ENCODE measurements around the gene SMS. TPM values are rescaled to one million over a fixed set of nuclear protein-coding genes. Genes with fewer than 3 reads are reported as not detected.

SMS gene
- total and polyA plus RNA-seq, 11 donors = 24.0 to 109 (median 50.2) TPM

DNA sequence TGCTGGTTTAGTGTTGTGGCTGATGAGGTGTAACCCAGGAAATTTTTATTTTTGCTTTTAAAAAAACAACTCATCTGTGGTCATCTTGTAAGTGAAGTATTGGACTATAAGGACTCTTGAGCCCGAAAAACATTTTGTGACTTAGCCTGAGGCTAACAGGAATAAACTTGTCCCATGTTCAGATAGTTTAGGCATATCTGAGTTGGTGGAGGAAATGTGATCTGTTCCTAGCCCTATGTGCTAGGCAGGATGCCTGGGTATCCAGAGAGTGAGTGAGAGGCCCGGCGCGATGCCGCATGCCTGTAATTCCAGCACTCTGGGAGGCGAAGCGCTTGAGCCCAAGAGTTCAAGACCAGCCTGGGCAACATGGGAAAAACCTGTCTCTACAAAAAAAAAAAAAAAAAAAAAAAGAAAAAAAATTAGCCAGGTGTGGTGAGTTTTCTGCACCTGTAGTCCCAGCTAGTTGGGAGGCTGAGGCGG is 3.7 kb downstream of the SMS start:
- peaks cover 0 to 5% (median 0%) of the 10 kb centered on the region in 9 donors for H3K27me3 ChIP-seq
- peak in 1 of 5 donors; percentile 35 for DNase-seq
- H3K36me3 ChIP-seq = no peaks in the 10 kb centered on the region
- peak in 2 of 4 donors; percentile 30 to 34 for ATAC-seq
- H3K4me1 ChIP-seq = peaks cover 0 to 48% (median 14%) of the 10 kb centered on the region in 12 donors
- WGBS, 4 donors = 71 to 78% (median 76%) methylated on average over 8 of the region's 8 CpGs
- H3K9me3 ChIP-seq = no peaks in the 10 kb centered on the region
- H3K4me3 ChIP-seq = no peak overlapping the region
- H3K27ac ChIP-seq = peak overlapping the region in 4 of 12 donors; percentile 23 to 60 (median 36)
- intact Hi-C loops (cut with DNase I) = loop anchor here in 3 of 10 donors (10.0 kb wide), 3 partner anchors 99 to 189 kb away; partner anchors contain the start of genes MBTPS2 (in 1 of the 3) and SMPX (in 1 of the 3)
- no peak for TF ChIP-seq POLR2A (IDR thresholded peaks at IDR 0.05)

DNA sequence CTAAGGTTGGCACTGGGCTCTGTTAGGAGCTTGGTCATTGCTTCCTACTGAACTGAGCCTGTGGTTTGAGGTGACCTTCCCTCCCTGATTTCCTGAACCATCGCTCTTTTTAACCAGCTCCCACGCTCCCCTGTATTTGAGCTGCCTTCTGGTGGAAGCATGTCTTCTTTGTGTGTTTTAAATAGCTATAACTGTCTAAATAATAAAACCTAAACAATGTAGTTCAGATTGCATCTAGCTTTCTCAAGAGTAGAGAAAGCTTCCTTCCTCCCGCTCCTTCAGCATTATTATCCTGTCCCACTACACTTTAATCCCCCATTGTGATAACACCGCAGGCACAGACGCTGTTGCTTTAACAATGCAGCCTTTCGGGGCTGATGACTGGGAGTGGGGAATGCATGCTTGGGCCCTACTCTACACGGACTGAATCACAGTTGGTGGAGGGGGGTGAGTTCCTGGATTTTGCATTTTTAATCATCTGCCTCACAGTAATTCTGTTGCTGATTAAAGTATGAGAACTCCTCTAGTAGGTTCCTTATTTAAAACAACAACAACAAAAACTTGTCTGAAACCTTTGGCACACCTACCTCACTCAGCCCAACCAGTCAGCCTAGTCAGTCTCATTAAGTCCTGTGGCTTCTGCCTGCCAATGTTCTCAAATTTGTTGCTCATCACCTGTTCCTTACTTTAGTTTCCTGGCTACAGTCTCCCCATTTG is 6.6 kb downstream of the SMS start:
- Histone ChIP-seq H3K36me3 (no peaks in the 10 kb centered on the region), H3K27ac (peak overlapping the region in 9 of 12 donors; percentile 3 to 47 (median 23)), H3K4me1 (peaks cover 0 to 50% (median 13%) of the 10 kb centered on the region in 12 donors), H3K9me3 (no peaks in the 10 kb centered on the region), H3K4me3 (no peak overlapping the region), H3K27me3 (peaks cover 0 to 3% (median 0%) of the 10 kb centered on the region in 9 donors)
- ATAC-seq (peak in 3 of 4 donors; percentile 23 to 49 (median 43)), DNase-seq (no peak)
- 19 to 32% (median 29%) methylated on average over 7 of the region's 7 CpGs for WGBS, 4 donors
- TF ChIP-seq, protein P1, sequence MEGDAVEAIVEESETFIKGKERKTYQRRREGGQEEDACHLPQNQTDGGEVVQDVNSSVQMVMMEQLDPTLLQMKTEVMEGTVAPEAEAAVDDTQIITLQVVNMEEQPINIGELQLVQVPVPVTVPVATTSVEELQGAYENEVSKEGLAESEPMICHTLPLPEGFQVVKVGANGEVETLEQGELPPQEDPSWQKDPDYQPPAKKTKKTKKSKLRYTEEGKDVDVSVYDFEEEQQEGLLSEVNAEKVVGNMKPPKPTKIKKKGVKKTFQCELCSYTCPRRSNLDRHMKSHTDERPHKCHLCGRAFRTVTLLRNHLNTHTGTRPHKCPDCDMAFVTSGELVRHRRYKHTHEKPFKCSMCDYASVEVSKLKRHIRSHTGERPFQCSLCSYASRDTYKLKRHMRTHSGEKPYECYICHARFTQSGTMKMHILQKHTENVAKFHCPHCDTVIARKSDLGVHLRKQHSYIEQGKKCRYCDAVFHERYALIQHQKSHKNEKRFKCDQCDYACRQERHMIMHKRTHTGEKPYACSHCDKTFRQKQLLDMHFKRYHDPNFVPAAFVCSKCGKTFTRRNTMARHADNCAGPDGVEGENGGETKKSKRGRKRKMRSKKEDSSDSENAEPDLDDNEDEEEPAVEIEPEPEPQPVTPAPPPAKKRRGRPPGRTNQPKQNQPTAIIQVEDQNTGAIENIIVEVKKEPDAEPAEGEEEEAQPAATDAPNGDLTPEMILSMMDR (IDR thresholded peaks at IDR 0.05) = no peak
- TF ChIP-seq POLR2A (IDR thresholded peaks at IDR 0.05) = no peak
- intact Hi-C loops (cut with DNase I) = loop anchor here in 3 of 10 donors (10.0 kb wide), 3 partner anchors 102 to 192 kb away; partner anchors contain the start of genes MBTPS2 (in 1 of the 3) and SMPX (in 1 of the 3)

DNA sequence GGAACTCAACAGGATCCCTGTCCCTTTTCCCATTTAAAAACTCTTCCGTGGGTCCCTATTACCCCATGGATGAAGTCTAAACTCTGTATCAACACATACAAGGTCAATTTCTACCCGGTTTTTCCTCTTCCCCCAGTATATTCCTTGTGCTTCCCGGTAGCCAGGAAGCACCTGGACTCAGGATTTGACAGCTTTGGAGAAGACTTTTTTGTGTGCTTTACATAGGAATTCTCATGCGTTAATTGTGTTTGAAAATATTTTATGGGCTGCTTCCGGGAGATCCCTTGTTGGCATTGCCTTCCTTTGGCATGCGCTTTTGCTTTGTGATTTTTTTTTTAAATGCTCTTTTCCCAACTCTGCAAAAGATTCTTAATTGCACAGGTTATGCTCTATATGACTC is 7.2 kb downstream of the SMS start:
- H3K36me3 ChIP-seq = no peaks in the 10 kb centered on the region
- WGBS, 4 donors = 48 to 64% (median 53%) methylated on average over 6 of the region's 6 CpGs
- no peaks in the 10 kb centered on the region for H3K9me3 ChIP-seq
- no peak for TF ChIP-seq POLR2A (IDR thresholded peaks at IDR 0.05)
- TF ChIP-seq, protein P1 (IDR thresholded peaks at IDR 0.05) = no peak
- ATAC-seq (no peak), DNase-seq (no peak)
- no peak overlapping the region for H3K4me3 ChIP-seq
- H3K27me3 ChIP-seq = no peaks in the 10 kb centered on the region
- peaks cover 0 to 45% (median 13%) of the 10 kb centered on the region in 12 donors for H3K4me1 ChIP-seq
- intact Hi-C loops (cut with DNase I) = loop anchor here in 3 of 10 donors (10.0 kb wide), 3 partner anchors 103 to 193 kb away; partner anchors contain the start of genes MBTPS2 (in 1 of the 3) and SMPX (in 1 of the 3)
- H3K27ac ChIP-seq = peak overlapping the region in 7 of 12 donors; percentile 3 to 42 (median 22)

- H3K9me3 ChIP-seq = no peaks in the 10 kb centered on the region
- 47 to 71% (median 59%) methylated on average over 8 of the region's 8 CpGs for WGBS, 4 donors
- peaks cover 0 to 43% (median 12%) of the 10 kb centered on the region in 12 donors for H3K4me1 ChIP-seq
- H3K36me3 ChIP-seq = no peaks in the 10 kb centered on the region
- peak overlapping the region in 2 of 12 donors; percentile 3 to 5 for H3K27ac ChIP-seq
- DNase-seq (no peak), ATAC-seq (peak; percentile 15 to 63 (median 38))
- TF ChIP-seq, protein P1 (IDR thresholded peaks at IDR 0.05) = no peak
- TF ChIP-seq POLR2A (IDR thresholded peaks at IDR 0.05) = no peak
- H3K27me3 ChIP-seq = no peaks in the 10 kb centered on the region
- intact Hi-C loops (cut with DNase I) = loop anchor here in 3 of 10 donors (10.0 kb wide), 3 partner anchors 104 to 194 kb away; partner anchors contain the start of genes MBTPS2 (in 1 of the 3) and SMPX (in 1 of the 3)
- no peak overlapping the region for H3K4me3 ChIP-seq
Observed at GRCh38 chrX:21948897-21949578, 8.5 kb downstream of the SMS start.

Data from heart left ventricle (tissue), 16 donors.